Measurements from ENCODE around the gene TSN. TPM values are rescaled to one million over a fixed set of nuclear protein-coding genes. Genes with fewer than 3 reads are reported as not detected.

The TSN gene
- polyA plus RNA-seq, 1 donor from 2014 or later: 171 TPM

DNA sequence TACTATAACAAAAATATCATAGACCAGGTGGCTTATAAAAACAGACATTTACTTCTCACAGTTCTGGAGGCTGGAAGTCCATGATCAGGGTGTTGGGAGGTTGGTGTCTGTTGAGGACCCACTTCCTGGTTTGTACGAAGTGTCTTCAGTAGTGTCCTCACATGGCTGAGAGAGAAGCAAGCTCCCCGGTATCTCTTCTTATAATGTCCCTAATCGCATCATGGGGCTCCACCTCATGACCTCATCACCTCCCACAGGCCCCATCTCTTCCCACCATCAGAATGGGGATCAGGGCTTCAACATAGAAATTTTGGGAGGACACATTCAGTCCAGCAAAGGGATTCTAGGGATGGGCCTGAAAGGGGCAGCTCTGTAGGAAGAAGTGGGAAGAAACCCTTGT is 14.0 kb upstream of the TSN start:
- Histone ChIP-seq H3F3A (ENCODE audit: insufficient read depth, low read length, poor library complexity, severe bottlenecking) (no peaks in the 10 kb centered on the region), H3K4me2 (ENCODE audit: low read length) (no peak overlapping the region), H3K36me3 (ENCODE audit: insufficient read depth, low read length) (no peaks in the 10 kb centered on the region), H3K27ac (ENCODE audit: low read length) (no peak overlapping the region), H3K4me3 (ENCODE audit: low read length) (no peak overlapping the region), H3K27me3 (ENCODE audit: insufficient read depth, low read depth, low read length) (no peaks in the 10 kb centered on the region), H3K9me2 (ENCODE audit: insufficient read depth, low read length) (no peaks in the 10 kb centered on the region), H2AFZ (ENCODE audit: low read depth, low read length) (no peak overlapping the region), H3K9me3 (ENCODE audit: low read length) (no peaks in the 10 kb centered on the region), H4K20me1 (ENCODE audit: insufficient read depth) (no peaks in the 10 kb centered on the region), H3K79me2 (replicated peaks; ENCODE audit: insufficient read depth, low read length) (no peaks in the 10 kb centered on the region), H3K9ac (ENCODE audit: low read length) (no peak overlapping the region)
- no peak for TF ChIP-seq RAD21 (conservative IDR thresholded peaks at IDR 0.05)
- no peak for TF ChIP-seq CTCF (IDR thresholded peaks at IDR 0.05; ENCODE audit: poor library complexity, severe bottlenecking)
- no peak for TF ChIP-seq SMC3 (conservative IDR thresholded peaks at IDR 0.05; ENCODE audit: poor library complexity)
- TF ChIP-seq, protein P1, sequence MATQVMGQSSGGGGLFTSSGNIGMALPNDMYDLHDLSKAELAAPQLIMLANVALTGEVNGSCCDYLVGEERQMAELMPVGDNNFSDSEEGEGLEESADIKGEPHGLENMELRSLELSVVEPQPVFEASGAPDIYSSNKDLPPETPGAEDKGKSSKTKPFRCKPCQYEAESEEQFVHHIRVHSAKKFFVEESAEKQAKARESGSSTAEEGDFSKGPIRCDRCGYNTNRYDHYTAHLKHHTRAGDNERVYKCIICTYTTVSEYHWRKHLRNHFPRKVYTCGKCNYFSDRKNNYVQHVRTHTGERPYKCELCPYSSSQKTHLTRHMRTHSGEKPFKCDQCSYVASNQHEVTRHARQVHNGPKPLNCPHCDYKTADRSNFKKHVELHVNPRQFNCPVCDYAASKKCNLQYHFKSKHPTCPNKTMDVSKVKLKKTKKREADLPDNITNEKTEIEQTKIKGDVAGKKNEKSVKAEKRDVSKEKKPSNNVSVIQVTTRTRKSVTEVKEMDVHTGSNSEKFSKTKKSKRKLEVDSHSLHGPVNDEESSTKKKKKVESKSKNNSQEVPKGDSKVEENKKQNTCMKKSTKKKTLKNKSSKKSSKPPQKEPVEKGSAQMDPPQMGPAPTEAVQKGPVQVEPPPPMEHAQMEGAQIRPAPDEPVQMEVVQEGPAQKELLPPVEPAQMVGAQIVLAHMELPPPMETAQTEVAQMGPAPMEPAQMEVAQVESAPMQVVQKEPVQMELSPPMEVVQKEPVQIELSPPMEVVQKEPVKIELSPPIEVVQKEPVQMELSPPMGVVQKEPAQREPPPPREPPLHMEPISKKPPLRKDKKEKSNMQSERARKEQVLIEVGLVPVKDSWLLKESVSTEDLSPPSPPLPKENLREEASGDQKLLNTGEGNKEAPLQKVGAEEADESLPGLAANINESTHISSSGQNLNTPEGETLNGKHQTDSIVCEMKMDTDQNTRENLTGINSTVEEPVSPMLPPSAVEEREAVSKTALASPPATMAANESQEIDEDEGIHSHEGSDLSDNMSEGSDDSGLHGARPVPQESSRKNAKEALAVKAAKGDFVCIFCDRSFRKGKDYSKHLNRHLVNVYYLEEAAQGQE (IDR thresholded peaks at IDR 0.05; ENCODE audit: borderline replicate concordance): no peak
- TF ChIP-seq TAF1 (IDR thresholded peaks at IDR 0.05; ENCODE audit: low read depth): no peak
- no peak for TF ChIP-seq EP300 (conservative IDR thresholded peaks at IDR 0.05; ENCODE audit: poor library complexity, severe bottlenecking)
- no peak for TF ChIP-seq EZH2 (IDR thresholded peaks at IDR 0.05; ENCODE audit: borderline replicate concordance, insufficient read depth, low read length, poor library complexity, severe bottlenecking)
- TF ChIP-seq MXI1 (conservative IDR thresholded peaks at IDR 0.05; ENCODE audit: poor library complexity, severe bottlenecking): no peak
- no peak for TF ChIP-seq POLR2AphosphoS5 (IDR thresholded peaks at IDR 0.05)

GRCh38 chr2:121746071-121746578 is 9.3 kb upstream of the TSN start:
- Histone ChIP-seq H3K36me3 (ENCODE audit: insufficient read depth, low read length) (no peaks in the 10 kb centered on the region), H3K4me2 (ENCODE audit: low read length) (no peak overlapping the region), H3K9ac (ENCODE audit: low read length) (no peak overlapping the region), H4K20me1 (ENCODE audit: insufficient read depth) (no peaks in the 10 kb centered on the region), H3K79me2 (replicated peaks; ENCODE audit: insufficient read depth, low read length) (no peaks in the 10 kb centered on the region), H3K27me3 (ENCODE audit: insufficient read depth, low read depth, low read length) (no peaks in the 10 kb centered on the region), H3K9me2 (ENCODE audit: insufficient read depth, low read length) (no peaks in the 10 kb centered on the region), H3K4me3 (ENCODE audit: low read length) (no peak overlapping the region), H3F3A (ENCODE audit: insufficient read depth, low read length, poor library complexity, severe bottlenecking) (no peaks in the 10 kb centered on the region), H2AFZ (ENCODE audit: low read depth, low read length) (no peak overlapping the region), H3K9me3 (ENCODE audit: low read length) (no peaks in the 10 kb centered on the region), H3K27ac (ENCODE audit: low read length) (no peak overlapping the region)
- TF ChIP-seq CTCF (IDR thresholded peaks at IDR 0.05; ENCODE audit: poor library complexity, severe bottlenecking): no peak
- no peak for TF ChIP-seq EP300 (conservative IDR thresholded peaks at IDR 0.05; ENCODE audit: poor library complexity, severe bottlenecking)
- no peak for TF ChIP-seq SMC3 (conservative IDR thresholded peaks at IDR 0.05; ENCODE audit: poor library complexity)
- no peak for TF ChIP-seq POLR2AphosphoS5 (IDR thresholded peaks at IDR 0.05)
- TF ChIP-seq, protein P1 (IDR thresholded peaks at IDR 0.05; ENCODE audit: borderline replicate concordance): no peak
- no peak for TF ChIP-seq TAF1 (IDR thresholded peaks at IDR 0.05; ENCODE audit: low read depth)
- no peak for TF ChIP-seq EZH2 (IDR thresholded peaks at IDR 0.05; ENCODE audit: borderline replicate concordance, insufficient read depth, low read length, poor library complexity, severe bottlenecking)
- no peak for TF ChIP-seq RAD21 (conservative IDR thresholded peaks at IDR 0.05)
- TF ChIP-seq MXI1 (conservative IDR thresholded peaks at IDR 0.05; ENCODE audit: poor library complexity, severe bottlenecking): no peak
